NB4 (cell line): ENCODE results near the gene SH3BP5L.

ENCODE experiments used
- DNase-seq: peaks from one replicate; pipeline ENCODE4 v3.0.0; 2010; ENCODE audit warnings: low read depth
- H3K4me3 ChIP-seq: one replicate; pipeline ENCODE4 v1.5.1; 2011; ENCODE audit warnings: mild to moderate bottlenecking, low read depth, low read length, moderate library complexity
- CTCF ChIP-seq: IDR thresholded peaks from one replicate; pipeline ENCODE4 v1.5.1; 2012; ENCODE audit warnings: low read depth, low read length
- MAX ChIP-seq: IDR thresholded peaks from 2 replicates; pipeline ENCODE4 v1.6.1; 2011; ENCODE audit warnings: low read depth, low read length
- MYC ChIP-seq: IDR thresholded peaks from 2 replicates; pipeline ENCODE4 v1.6.1; 2011; ENCODE audit warnings: low read depth, low read length
- POLR2A ChIP-seq: IDR thresholded peaks from 2 replicates; pipeline ENCODE4 v1.6.1; 2011; ENCODE audit warnings: mild to moderate bottlenecking; ENCODE audit not compliant: insufficient read length; ENCODE audit errors: extremely low read depth

Gene SH3BP5L

GRCh38 chr1:248825909-248826760 is at the start of gene SH3BP5L:
SH3BP5L (minus strand) TSS chr1:248825915; CDS start chr1:248824935, 980 bp downstream.
- DNase-seq = peak; percentile 96
- H3K4me3 ChIP-seq = peak within 1 kb of the TSS; percentile 77
- peak; percentile 81 for TF ChIP-seq POLR2A
- no peak; the same call in 1 of the 2 replicates for TF ChIP-seq MAX
- peak; percentile 72 for TF ChIP-seq CTCF
- peak; percentile 61 for TF ChIP-seq MYC

- peak; percentile 83 for DNase-seq
- H3K4me3 ChIP-seq = peak overlapping the region; percentile 82
- TF ChIP-seq CTCF (no peak), MYC (no peak), POLR2A (no peak), MAX (no peak; the same call in 1 of the 2 replicates)
Observed at GRCh38 chr1:248873993-248874533, 48.3 kb upstream of the SH3BP5L start.

- H3K4me3 ChIP-seq = peak overlapping the region; percentile 82
- peak; percentile 94 for DNase-seq
- no peak for TF ChIP-seq CTCF
- TF ChIP-seq POLR2A = peak; percentile 57
- no peak for TF ChIP-seq MYC
- TF ChIP-seq MAX = peak; percentile 46
Observed at GRCh38 chr1:248873409-248873992, 47.8 kb upstream of the SH3BP5L start.

- H3K4me3 ChIP-seq = peak overlapping the region; percentile 82
- no peak for TF ChIP-seq MYC
- TF ChIP-seq CTCF = no peak
- TF ChIP-seq POLR2A = no peak
- no peak for TF ChIP-seq MAX
- DNase-seq = peak; percentile 85
Observed at GRCh38 chr1:248872752-248873408, 47.2 kb upstream of the SH3BP5L start.

- TF ChIP-seq POLR2A (no peak), MAX (no peak), MYC (no peak), CTCF (no peak)
- no peak for DNase-seq
- H3K4me3 ChIP-seq = peak overlapping the region; percentile 25
Observed at GRCh38 chr1:248871837-248872401, 46.2 kb upstream of the SH3BP5L start.
